NB4 (cell line): ENCODE data around the gene XIRP1.

Experiments used
- CTCF ChIP-seq: IDR thresholded peaks from one replicate; pipeline ENCODE4 v1.5.1; 2012; ENCODE audit warnings: low read depth, low read length
- MYC ChIP-seq: IDR thresholded peaks from 2 replicates; pipeline ENCODE4 v1.6.1; 2011; ENCODE audit warnings: low read depth, low read length
- POLR2A ChIP-seq: IDR thresholded peaks from 2 replicates; pipeline ENCODE4 v1.6.1; 2011; ENCODE audit warnings: mild to moderate bottlenecking; ENCODE audit not compliant: insufficient read length; ENCODE audit errors: extremely low read depth

GRCh38 chr3:39185959-39186691 is 6.3 kb downstream of the XIRP1 start:
- no peak for TF ChIP-seq CTCF
- no peak for TF ChIP-seq POLR2A
- no peak for TF ChIP-seq MYC
